GM18861 (cell line): Measurements from ENCODE around the gene PLA2R1.

Source experiments
- ATAC-seq: cut with Tn5 transposase; IDR thresholded peaks from one replicate; pipeline ENCODE4 v1.9.1; 2021; ENCODE audit not compliant: unreplicated experiment

Gene PLA2R1

DNA sequence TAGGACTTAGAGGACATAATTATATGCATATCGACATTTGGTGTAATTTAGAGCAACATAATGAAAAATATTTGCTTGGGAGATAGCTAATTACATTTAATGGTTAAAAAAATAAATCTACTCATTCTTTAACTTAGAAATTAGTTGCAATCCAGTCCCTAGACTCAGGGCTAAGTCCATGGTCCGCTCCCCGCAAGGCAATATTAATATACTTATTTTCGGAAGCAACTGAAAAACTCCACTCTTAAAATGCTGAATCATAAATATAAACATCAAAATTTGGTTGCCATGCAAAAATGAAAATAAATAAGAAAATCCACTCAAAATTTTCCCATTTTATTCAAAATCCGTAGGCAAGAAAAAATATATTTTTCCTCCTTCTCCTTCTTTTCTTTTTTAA, 164.7 kb downstream of the PLA2R1 start:
- ATAC-seq = no peak

DNA sequence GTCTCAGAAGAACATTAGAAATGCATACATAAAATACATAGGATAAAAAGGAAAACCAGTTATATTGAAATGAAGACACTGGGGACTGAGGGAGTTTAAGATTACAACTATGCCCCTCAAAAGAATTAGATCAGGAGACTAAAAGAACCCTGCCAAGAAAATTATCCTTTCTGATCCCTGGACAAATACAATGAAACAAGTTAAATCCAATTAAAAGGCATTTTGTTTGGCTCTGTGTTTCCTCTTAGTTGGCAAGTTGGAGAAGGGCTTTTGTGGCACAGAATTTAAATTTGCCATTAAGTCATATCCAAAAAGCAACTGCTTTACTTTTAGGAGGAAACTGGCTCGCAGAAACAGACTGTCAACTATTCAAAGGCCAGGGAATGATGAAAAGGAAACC, 165.3 kb downstream of the PLA2R1 start:
- no peak for ATAC-seq

DNA sequence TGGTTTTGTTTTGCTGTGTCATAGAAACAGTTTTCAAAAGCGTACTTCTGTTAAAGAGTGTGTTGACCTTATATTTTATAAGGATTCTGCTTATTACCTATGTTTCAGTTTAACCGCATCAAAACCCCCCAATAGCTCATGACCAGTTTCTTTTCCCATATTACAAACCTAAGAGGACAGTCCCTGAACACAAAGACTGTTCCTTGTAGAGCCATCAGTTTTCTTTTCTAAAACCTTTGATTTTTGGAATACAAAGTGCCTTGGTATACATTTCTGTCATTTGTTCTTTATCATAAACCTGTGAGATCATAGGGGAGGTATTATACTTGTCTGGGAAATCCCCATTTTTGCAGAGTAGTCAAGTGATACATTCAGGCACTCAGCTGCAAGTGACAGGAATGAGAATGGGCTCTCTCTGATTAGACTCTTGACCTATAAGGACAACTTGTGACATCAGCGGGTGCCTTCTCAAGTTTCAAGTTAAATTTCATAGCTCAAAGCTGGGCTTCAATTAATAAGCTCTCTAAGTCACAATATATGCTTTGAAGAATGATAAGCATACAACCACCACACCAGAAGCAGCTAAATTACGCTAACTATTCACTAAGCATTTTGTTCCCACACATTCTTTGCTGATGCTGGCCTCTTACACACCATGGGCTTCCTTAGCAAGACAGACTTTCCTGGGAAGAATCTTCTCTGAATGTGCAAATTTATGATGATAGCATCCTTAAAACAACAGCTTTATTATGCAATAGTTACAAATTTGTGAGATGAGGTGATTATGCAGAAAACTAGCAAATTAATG, 167.0 kb downstream of the PLA2R1 start:
- ATAC-seq = peak; percentile 53

DNA sequence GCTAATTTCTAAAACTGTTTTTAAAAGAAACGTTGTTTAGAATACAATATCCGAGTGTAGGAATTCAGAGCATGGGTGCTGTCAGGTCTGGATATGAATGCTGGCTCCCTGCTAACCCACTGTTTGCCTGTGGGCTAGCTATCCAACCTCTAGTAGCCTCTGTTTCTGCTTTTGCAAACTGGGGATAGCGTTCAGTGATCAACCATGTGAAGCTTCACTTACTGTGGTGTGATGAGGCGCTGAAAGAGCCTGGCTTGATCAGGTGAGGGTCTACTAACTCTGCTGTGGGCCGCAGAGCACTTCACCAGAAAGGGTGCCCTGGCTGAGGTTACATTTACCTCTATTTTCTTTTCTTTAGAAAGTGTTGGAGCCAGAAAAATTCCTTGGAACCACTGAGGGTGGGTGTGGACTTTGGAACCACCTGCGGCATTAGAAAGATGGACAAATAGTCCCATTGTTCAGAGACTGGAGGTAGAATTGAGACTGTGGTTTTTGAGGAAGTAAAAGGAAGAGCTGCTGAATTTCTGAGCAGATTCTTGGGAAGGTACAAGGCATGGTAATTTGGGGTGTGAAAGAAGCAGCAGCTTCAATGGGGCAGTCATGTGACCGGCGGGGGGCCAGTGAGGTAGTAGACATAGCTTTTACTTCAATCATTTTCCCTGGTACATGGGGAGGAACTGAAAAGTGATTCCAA, 168.1 kb downstream of the PLA2R1 start:
- no peak for ATAC-seq

DNA sequence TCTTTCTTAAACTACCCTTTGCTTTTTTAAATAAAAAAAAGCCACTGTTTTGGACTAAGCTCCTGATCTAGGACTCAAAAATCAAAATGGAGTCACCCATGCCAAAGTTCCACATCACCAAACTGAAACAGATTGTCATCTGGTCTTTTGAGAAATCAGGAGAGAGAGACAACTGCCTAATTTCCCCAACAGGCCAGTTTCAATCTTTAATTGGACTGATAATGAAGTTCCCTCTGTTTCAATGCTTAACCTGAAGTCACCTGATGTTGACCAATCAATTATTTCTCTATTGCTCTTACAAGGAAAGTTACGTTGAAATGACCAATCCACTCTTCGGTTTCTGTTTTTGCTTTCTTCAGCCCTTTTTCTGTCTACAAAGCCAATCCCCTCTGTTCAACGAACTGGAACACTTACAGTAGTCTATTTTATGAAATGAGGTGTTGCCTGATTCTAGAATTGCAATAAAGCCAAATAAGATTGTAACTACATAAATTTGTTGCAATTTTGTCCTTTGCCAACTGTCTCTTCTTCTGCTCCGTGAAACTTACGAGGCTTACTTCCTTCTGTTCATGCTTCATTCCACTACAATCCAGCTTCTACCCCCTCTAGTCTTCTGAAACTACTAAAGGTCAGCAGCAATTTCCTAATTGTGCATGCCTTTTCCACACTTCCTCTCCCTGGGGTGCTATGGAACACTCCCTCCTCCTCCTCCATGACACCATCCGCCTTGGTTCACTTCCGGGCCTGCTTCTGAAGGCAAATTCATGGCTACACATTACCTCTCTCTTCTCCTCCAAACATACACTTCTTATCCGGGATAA, 169.2 kb downstream of the PLA2R1 start:
- no peak for ATAC-seq

DNA sequence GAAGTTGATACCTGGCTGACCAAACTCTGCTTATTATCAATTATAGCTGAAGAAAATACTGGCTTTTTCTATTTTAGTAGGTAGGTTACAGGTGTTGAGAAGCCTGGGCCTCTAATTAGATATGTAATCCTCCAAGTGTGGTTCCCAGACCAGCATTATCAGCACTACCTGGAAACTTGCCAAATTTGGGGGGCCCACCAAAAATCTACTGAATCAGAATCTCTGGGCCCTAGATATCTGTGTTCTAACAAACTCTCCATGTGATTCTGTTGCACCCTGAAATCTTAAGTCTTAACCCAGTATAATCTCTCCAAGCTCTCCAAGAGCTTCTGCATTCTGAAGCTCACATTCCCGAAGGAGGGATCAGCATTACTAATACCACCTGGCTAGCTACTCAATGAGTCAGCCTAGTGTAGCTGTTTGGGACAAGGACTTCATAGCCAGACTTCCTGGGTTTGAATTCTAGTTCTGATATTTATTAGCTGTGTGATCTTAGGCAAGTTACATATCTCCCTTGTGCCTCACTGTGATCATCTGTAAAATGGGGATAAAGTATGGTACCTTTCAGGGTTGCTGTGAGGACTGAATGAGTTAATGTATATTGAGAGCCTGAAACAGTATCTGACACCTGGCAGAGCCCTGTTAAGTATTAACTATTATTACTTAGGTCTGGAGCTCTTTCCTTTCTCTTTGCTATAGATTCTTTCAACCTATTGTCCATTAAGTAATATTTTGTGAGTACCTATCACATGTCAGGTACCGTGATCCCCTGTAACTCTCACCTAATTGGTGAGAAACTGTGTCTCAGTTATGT, 170.3 kb downstream of the PLA2R1 start:
- ATAC-seq = peak; percentile 35

DNA sequence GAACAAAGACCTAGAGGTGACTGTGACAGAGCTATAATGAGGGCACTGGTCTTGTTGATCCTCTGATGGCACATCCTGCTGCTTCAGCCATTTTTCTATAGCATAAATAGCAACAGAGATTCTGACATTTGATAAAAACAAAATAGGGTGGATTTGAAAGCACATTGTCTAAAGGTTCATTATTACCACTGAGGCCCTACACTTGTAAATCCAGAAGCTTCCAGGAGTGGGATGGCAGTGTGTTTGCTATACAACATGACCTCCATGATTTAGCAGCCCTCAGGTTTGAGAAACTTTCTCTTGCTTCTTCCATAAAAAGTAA, 171.2 kb downstream of the PLA2R1 start:
- no peak for ATAC-seq

DNA sequence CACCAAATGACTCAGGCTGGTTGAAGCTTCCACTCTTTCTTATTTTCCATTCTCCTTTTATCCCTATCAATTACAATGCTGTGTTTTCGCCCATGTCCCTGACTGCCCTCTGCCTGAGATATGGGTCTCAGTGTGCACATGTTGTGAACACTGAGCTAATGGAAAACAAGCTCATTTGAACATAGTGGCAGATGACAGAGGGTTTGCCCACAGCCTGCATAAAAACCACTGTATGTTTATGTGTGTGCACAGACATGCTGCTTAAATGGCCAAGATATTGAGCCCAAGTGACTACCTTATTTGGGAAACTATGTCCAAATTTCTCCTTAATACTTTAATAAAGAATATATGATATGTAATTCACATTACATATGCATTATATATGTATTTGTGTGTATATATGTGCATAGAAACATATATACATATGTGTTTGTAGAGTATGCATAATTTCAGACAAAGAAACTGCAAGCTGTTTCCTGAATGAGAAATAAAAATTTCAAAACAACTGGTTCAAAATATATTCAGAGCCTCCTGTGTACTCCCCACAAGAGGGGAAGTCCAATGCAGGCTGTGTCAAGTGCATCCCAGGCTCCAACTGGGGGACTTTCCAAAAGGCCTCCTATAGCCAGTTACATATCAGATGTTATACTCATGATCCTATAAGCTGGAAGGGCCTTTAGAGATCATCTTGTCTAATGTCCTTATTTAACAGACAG, 171.7 kb downstream of the PLA2R1 start:
- ATAC-seq = no peak

DNA sequence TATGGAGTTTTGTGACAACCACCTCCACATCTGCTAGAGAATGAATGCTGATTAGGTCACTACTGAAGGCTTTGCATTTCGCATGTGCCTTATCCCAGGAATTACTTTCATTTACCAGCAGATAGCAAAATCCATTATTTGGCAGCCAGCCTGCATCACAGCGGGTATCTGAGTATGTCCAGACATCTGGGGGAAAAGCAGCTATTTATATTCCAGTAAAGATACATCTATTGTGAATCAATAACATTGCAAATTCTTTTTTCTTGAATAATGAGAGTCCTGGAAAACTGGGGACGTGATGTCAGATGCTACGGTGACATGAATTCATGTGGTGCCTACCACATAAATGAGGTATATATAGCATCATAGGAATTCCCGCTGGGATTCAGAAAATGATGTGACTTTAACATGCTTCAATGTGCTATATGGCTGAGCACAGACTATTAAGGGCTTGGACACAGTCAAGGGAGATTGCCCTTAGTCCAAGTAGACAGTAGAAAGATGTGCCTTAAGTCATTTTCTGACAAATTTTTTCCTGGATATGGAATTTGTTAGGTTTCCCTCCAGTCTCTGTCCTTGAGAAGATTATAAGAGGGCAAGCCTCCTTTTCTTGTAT, 180.2 kb downstream of the PLA2R1 start:
- no peak for ATAC-seq
